Cardiac muscle cell (in vitro differentiated cells and primary cell): ENCODE data around the gene ABHD2. TPM values are rescaled to one million over a fixed set of nuclear protein-coding genes. Genes with fewer than 3 reads are reported as not detected.

Experiments
- DNase-seq, 2 donors: peaks; one replicate each; pipeline versions ENCODE4 v3.0.0 to v3.0.0-alpha.2; 2010 to 2017; ENCODE audit warnings: low read depth in 1 of 2, low spot score in 1 of 2
- H3K27ac ChIP-seq: fragments of 200-600 bp; sonication (generic); 2 replicates; pipeline ENCODE4 v1.5.1; 2016
- H3K27me3 ChIP-seq: fragments of 200-600 bp; sonication (generic); 2 replicates; pipeline ENCODE4 v1.6.0; 2016; ENCODE audit warnings: control low read depth
- H3K36me3 ChIP-seq: fragments of 200-600 bp; sonication (generic); 2 replicates; pipeline ENCODE4 v1.5.1; 2016; ENCODE audit warnings: control low read depth
- H3K4me1 ChIP-seq: fragments of 200-600 bp; sonication (generic); 2 replicates; pipeline ENCODE4 v1.8.1; 2017; ENCODE audit warnings: low read depth, mild to moderate bottlenecking, mixed run types
- H3K4me3 ChIP-seq: fragments of 200-600 bp; sonication (generic); 2 replicates; pipeline ENCODE4 v1.5.1; 2016; ENCODE audit warnings: mild to moderate bottlenecking
- H3K9me3 ChIP-seq: fragments of 200-600 bp; sonication (generic); 2 replicates; pipeline ENCODE4 v1.5.1; 2017; ENCODE audit warnings: low read depth, mild to moderate bottlenecking, control low read depth
- polyA plus RNA-seq: library from polyadenylated mRNA; unstranded; fragments of >200 nt; fragmentation: Nextera tagmentation; extraction: Ambion mirVana; gene quantifications from 2 replicates; pipeline ENCODE4 v1.2.1, GENCODE V29; 2016
- total RNA-seq: library from RNA; depleted of rRNA; stranded (reverse); fragments of >200 nt; gene quantifications from 2 replicates; pipeline ENCODE4 v1.2.3, GENCODE V29; 2016
- TF ChIP-seq, protein P1 (sequence below): IDR thresholded peaks from 2 replicates; pipeline ENCODE4 v1.5.1; 2012; ENCODE audit warnings: low read depth, mild to moderate bottlenecking, low read length

ABHD2 gene
- total and polyA plus RNA-seq, 2 experiments from 2014 or later, result 28.4 to 43.0 TPM

DNA sequence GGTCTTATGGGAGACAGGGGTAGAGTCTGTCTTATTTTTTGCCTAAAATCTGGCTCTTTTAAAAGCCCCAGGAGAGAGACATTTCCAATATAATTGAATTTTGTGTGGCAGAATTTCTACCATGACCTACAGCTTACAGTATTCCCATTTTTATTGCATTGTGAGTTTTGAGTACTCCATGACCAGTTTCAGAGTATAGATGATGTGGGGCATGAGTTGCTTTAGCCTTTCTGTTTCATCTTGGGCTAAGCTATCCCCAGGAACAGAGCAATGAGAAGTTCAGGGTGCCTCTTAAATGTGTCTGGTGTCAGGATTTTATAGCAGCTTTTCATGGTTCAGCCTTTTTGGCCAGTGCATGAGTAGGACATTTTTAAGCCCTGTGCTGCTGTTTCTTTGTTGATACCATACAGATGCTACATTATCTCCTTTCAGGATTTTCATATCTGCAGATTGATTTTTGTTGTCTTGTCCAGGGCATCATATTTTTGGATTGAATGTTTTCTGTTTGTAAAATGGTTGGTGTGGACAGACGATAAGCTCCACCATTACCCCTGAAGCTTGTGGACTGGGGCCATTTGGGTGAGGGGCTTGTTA lies 3.5 kb downstream of the ABHD2 start:
- H3K9me3 ChIP-seq, result no peaks in the 10 kb centered on the region
- no peak for DNase-seq
- no peaks in the 10 kb centered on the region for H3K27me3 ChIP-seq
- peaks cover 51% of the 10 kb centered on the region for H3K4me1 ChIP-seq
- H3K27ac ChIP-seq, result peak overlapping the region; percentile 45
- no peaks in the 10 kb centered on the region for H3K36me3 ChIP-seq
- TF ChIP-seq, protein P1, sequence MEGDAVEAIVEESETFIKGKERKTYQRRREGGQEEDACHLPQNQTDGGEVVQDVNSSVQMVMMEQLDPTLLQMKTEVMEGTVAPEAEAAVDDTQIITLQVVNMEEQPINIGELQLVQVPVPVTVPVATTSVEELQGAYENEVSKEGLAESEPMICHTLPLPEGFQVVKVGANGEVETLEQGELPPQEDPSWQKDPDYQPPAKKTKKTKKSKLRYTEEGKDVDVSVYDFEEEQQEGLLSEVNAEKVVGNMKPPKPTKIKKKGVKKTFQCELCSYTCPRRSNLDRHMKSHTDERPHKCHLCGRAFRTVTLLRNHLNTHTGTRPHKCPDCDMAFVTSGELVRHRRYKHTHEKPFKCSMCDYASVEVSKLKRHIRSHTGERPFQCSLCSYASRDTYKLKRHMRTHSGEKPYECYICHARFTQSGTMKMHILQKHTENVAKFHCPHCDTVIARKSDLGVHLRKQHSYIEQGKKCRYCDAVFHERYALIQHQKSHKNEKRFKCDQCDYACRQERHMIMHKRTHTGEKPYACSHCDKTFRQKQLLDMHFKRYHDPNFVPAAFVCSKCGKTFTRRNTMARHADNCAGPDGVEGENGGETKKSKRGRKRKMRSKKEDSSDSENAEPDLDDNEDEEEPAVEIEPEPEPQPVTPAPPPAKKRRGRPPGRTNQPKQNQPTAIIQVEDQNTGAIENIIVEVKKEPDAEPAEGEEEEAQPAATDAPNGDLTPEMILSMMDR, result no peak
- no peak overlapping the region for H3K4me3 ChIP-seq

DNA sequence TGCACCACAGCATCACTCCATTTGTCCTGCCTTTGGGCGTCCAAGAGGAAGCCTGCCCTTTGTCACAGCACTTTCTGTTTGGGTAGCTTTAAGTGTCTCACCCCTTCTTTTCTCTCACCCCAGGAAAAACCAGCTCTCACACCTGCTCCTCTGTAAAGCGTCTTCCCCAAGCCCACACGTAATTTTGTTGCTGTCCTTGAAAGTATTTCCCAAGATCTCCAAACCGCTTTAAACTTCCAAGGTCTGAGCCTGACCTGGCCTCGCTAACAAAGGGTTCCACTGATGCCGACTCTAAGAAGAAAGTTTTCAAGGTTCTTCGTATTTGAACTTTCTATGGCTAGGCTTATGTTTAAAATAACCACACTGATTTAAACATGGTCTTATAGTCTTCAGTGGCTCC lies 5.3 kb downstream of the ABHD2 start:
- DNase-seq, result no peak
- Histone ChIP-seq H3K27me3 (no peaks in the 10 kb centered on the region), H3K4me3 (no peak overlapping the region), H3K36me3 (no peaks in the 10 kb centered on the region), H3K9me3 (no peaks in the 10 kb centered on the region), H3K27ac (no peak overlapping the region), H3K4me1 (peaks cover 40% of the 10 kb centered on the region)
- TF ChIP-seq, protein P1, result no peak

DNA sequence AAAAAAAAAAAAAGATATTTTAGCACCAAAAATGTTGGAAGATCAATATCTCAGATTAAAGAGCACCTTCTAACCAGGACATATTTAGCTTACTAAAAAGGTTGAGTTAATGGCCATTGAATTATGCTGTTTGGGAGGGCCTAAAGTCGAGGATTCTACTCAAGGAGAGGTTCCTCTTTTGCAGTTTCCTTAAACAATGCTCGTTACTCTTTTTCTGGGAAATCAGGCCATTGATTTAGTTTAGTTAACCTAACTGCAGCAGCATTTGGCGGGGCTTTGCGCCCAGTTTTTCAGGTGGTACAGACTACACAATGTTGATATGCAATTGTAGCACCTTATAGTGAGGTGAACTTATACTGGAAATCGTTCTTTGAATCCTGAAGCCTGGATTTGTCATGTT lies 6.8 kb downstream of the ABHD2 start:
- Histone ChIP-seq H3K4me3 (no peak overlapping the region), H3K36me3 (no peaks in the 10 kb centered on the region), H3K27ac (no peak overlapping the region), H3K9me3 (no peaks in the 10 kb centered on the region), H3K27me3 (no peaks in the 10 kb centered on the region), H3K4me1 (peaks cover 33% of the 10 kb centered on the region)
- TF ChIP-seq, protein P1, result no peak
- no peak for DNase-seq

DNA sequence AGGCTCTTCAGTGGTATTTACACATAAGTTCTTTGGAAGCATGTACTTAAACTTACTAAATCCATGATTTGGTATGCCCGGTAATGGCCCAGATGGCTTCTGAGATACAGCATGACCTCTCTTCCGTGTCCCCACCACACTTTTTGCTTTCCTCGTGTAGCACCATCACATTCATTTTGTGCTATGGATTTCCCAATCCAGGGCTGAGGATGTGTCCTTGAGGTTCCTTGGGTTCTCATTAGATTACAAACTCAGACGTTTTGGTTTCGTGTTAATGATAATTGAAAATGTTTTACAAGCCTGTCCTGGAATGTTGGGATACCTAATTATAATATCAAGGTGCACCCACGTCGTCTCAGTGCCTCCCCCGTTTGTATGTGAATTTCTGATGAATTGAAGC lies 7.3 kb downstream of the ABHD2 start:
- Histone ChIP-seq H3K4me1 (peaks cover 32% of the 10 kb centered on the region), H3K9me3 (no peaks in the 10 kb centered on the region), H3K27me3 (no peaks in the 10 kb centered on the region), H3K36me3 (no peaks in the 10 kb centered on the region), H3K4me3 (no peak overlapping the region), H3K27ac (no peak overlapping the region)
- DNase-seq, result no peak
- TF ChIP-seq, protein P1, result no peak

DNA sequence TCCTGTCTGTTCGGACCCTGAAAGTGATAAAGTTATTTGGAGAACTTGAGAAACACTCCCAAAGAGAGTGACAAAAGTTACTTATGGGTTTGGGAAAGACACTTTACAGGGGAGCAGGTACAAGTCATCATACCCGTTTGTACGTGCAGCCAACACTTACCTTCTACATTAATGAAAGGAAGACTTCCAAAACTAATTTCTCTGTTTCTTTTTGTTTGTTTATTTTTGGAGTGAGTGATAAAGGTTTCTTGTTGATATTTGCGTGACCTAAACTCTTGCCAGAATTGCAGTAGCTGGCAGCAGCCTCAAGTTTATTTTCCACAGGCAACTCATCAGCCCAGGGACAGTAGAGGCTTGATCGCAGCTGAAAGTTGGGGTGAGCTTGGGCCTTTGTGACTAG lies 8.4 kb downstream of the ABHD2 start:
- Histone ChIP-seq H3K4me3 (no peak overlapping the region), H3K36me3 (no peaks in the 10 kb centered on the region), H3K9me3 (no peaks in the 10 kb centered on the region), H3K4me1 (peaks cover 31% of the 10 kb centered on the region), H3K27ac (no peak overlapping the region), H3K27me3 (no peaks in the 10 kb centered on the region)
- TF ChIP-seq, protein P1, result no peak
- no peak for DNase-seq
